ENCODE results near the gene AAMDC.
"Not testable (repeated sequence)": the region's sequence is repeated elsewhere in the genome, so short reads cannot be mapped to it uniquely, and the experiment has no call there.

The AAMDC gene

GRCh38 chr11:77822126-77822525 is 1.2 kb downstream of the AAMDC start:
- DNase-seq: not testable (repeated sequence)

GRCh38 chr11:77823775-77824174 is 2.8 kb downstream of the AAMDC start:
- DNase-seq: no peak

- no peak for DNase-seq
These were observed 8.0 kb downstream of the AAMDC start for GRCh38 chr11:77828926-77829325.

GRCh38 chr11:77833302-77833701 is 12.4 kb downstream of the AAMDC start:
- DNase-seq: no peak

GRCh38 chr11:77842441-77843121 is 21.6 kb downstream of the AAMDC start:
- DNase-seq: no peak

- DNase-seq: not testable (repeated sequence)
These were observed 22.8 kb downstream of the AAMDC start for GRCh38 chr11:77843700-77844099.

- no peak for DNase-seq
These were observed 30.6 kb downstream of the AAMDC start for GRCh38 chr11:77851503-77851902.

- no peak for DNase-seq
These were observed 33.9 kb downstream of the AAMDC start for GRCh38 chr11:77854838-77855237.

- DNase-seq: not testable (repeated sequence)
These were observed 37.0 kb downstream of the AAMDC start for GRCh38 chr11:77857906-77858457.

GRCh38 chr11:77861444-77861843 is 40.5 kb downstream of the AAMDC start:
- DNase-seq: not testable (repeated sequence)

GRCh38 chr11:77865805-77866204 is 44.9 kb downstream of the AAMDC start:
- DNase-seq: no peak

GRCh38 chr11:77866336-77866735 is 45.4 kb downstream of the AAMDC start:
- DNase-seq: no peak

GRCh38 chr11:77868744-77869143 is 47.8 kb downstream of the AAMDC start:
- DNase-seq: no peak

- DNase-seq: no peak
These were observed 50.9 kb downstream of the AAMDC start for GRCh38 chr11:77871855-77872254.

- no peak for DNase-seq
These were observed 52.4 kb downstream of the AAMDC start for GRCh38 chr11:77873345-77873744.

GRCh38 chr11:77874206-77874605 is 53.3 kb downstream of the AAMDC start:
- no peak for DNase-seq

- no peak for DNase-seq
These were observed 55.1 kb downstream of the AAMDC start for GRCh38 chr11:77876045-77876444.

GRCh38 chr11:77878247-77878646 is 57.3 kb downstream of the AAMDC start:
- not testable (repeated sequence) for DNase-seq

GRCh38 chr11:77879218-77879617 is 58.3 kb downstream of the AAMDC start:
- DNase-seq: no peak

- DNase-seq: no peak
These were observed 61.5 kb downstream of the AAMDC start for GRCh38 chr11:77882396-77882795.

GRCh38 chr11:77883775-77884174 is 62.8 kb downstream of the AAMDC start:
- DNase-seq: no peak

GRCh38 chr11:77884186-77884828 is 63.4 kb downstream of the AAMDC start:
- no peak for DNase-seq

GRCh38 chr11:77884829-77885190 is 63.9 kb downstream of the AAMDC start:
- DNase-seq: no peak

- DNase-seq: no peak
These were observed 65.5 kb downstream of the AAMDC start for GRCh38 chr11:77886401-77886800.

- not testable (repeated sequence) for DNase-seq
These were observed 68.1 kb downstream of the AAMDC start for GRCh38 chr11:77889045-77889444.

Measured in NCI-H446 treated with DMSO at 0.1 percent for 48 hours (cell line).